Lower leg skin (tissue), 3 donors: ENCODE data around the gene TBC1D2.

Source experiments
- CTCF ChIP-seq, 3 donors: fragments of 450-650 bp; IDR thresholded peaks; one replicate each; pipeline ENCODE4 v1.5.1; 2016; ENCODE audit warnings: antibody characterized with exemption in 3 of 3, mild to moderate bottlenecking in 3 of 3, moderate library complexity in 2 of 3
- POLR2A ChIP-seq, 2 donors: fragments of 450-650 bp; IDR thresholded peaks; one replicate each; pipeline ENCODE4 v1.6.1; 2016 to 2017; ENCODE audit warnings: antibody characterized with exemption in 2 of 2, mild to moderate bottlenecking in 1 of 2, moderate library complexity in 1 of 2

- TF ChIP-seq CTCF (IDR thresholded peaks at IDR 0.05) (no peak), POLR2A (IDR thresholded peaks at IDR 0.05) (no peak)
These were observed 93.6 kb downstream of the TBC1D2 start for GRCh38 chr9:98161851-98162250.
